ENCODE results near the gene PDCD1LG2.
A peak's percentile ranks its signal among the peaks of the same experiment; 100 is the strongest.
"Not testable (repeated sequence)": the region's sequence is repeated elsewhere in the genome, so short reads cannot be mapped to it uniquely, and the experiment has no call there.

The PDCD1LG2 gene

DNA sequence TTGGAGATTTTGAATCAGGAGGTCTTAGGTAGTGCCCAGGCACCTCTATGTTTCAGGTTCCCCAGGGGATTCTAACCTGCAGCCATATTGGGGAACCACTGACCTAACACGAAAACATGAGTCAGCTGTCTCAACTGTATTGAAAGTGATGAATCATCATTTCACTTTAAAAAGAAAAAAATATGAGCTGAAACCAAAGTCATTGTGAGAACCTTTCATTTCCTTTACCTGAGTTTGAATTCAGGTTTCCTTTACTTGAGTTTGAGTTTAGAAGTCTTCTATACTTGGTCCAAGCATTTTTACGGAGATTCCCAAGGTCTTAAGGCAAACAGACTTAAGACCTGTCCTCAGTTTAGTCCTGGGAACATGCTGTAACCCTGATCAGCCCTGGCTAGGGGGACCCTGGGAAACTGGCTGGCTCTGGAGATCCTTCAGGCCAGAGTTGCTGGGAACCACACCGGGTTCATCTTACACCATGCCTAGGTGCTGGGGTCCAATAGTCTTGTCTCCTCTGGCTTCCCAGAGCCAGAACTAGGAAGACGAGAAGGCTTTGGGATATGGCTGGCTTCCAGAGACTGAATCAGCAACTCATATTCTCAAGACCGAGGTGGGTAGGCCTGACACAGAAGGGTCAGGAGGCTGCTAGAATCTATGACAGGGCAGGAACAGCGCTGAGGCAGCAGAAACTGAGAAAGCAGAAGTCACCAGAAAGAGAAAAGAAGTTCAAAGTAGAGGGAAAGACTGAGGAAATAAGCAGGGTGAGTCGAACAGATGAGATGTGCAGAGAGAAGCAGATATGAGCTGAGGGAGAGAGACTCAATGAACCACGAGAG is 16.4 kb upstream of the PDCD1LG2 start:
- ATAC-seq = peak; percentile 83 to 89

DNA sequence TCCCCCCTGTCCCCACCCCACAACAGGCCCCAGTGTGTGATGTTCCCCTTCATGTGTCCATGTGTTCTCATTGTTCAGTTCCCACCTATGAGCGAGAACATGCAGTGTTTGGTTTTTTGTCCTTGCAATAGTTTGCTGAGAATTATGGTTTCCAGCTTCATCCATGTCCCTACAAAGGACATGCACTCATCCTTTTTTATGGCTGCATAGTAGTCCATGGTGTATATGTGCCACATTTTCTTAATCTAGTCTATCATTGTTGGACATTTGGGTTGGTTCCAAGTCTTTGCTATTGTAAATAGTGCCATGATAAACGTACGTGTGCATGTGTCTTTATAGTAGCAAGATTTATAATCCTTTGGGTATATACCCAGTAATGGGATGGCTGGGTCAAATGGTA is 15.6 kb upstream of the PDCD1LG2 start:
- not testable (repeated sequence) for ATAC-seq

DNA sequence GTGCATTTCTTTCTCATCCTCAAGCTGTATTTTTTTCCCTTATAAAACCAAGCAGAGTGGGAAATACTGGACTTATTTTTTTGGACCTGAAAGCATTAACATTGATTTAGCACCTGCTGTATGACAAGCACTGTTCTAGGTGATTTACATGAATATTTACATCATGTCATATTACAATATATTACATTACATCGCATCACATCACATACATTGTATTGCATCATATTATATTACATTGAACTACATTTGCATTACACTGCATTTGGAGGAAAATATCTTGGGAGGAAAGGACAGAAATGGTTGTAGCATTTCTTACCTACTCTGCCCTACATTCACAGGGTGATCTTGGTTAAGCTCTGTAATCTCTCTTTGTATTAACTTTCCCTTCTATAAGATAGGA is 11.2 kb upstream of the PDCD1LG2 start:
- ATAC-seq = no peak

GRCh38 chr9:5499889-5500398 is 10.4 kb upstream of the PDCD1LG2 start:
- no peak for ATAC-seq

DNA sequence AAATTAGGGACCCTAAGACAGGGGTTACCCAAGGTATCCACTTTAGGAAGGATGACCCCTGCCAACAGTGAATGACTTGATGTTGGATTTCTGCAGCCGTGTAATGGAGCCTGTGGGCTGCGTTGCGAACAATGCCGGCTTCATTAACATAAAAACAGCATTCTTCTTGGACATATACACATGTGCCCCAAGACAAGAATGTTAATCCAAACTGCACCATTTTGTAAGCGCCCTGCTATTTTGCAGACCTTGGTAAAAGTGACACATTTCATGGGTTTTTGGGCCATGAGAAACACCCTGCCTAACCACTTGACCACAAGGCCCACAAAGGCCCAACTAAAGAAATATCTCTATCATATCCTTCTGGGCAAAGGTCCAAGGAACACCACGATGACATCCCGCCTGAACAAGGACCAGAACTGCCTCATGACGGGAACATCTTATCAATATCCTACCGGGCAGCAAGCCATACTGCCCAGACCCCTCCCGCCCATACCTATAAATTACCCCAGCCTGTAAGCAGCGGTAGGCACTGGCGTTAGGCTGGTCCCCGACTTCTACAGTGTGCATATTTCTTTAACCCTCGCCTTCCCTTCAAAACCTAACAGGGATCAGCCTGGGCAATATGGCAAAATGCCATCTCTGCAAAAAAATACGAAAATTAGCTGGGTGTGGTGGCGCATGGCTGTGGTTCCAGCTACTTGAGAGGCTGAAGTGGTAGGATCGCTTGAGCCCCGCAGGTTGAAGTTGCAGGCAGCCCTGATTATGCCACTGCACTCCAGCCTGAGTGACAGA is 9.7 kb upstream of the PDCD1LG2 start:
- no peak for ATAC-seq

DNA sequence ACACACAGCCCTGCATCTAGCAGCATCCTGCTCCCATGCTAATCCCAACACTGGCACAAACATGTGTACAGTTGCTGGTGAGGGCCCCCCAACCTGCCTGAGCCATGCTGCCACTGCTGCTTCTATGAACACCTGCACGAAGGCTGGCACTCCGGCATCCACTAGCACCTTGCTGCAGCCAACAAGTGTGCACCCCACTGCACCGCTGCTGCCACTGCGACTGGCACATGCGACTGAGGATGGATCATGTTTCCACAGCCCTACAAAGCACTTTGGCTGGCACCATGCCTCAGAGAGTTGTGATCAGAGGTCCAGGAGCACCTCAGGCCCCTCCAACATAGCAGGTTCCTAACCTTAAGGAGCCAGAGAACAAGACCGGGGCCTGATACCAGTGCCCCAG is 7.8 kb upstream of the PDCD1LG2 start:
- ATAC-seq = no peak

DNA sequence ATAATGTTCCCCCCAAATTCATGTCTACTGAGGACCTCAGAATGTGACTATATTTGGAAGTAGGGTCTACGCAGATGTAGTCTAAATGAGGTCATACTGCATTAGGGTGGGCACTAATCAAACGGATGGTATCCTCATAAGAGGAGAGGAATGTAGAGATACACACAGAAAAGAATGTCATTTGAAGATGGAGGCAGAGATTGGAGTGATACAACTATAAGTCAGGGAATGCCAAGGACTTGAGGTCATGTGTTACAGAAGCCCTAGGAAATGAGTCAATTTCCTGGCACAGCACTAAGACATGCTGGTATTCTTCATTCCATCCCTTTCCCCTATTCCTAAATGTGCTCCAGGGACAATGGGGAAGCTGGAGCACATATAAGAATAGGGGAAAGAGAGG is 758 bp upstream of the PDCD1LG2 start:
- no peak for ATAC-seq

DNA sequence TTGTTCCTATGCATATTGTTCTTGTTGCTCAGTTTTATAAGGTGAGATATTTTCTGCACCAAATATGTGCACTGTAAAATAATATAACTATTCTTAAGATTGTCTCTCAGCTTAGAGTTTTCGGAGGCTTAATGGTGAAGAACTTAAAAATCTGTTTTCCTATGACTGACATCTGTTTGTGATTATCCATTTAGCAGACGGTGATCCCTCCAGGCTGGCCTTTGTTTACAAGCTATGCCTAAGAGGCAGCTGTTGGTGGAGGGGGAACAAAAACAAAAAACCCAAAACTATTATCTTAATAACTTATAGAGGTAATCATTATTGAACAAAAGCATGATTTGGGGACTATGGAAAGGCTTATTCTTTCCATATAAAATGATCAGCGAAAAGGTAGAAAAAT is 658 bp downstream of the PDCD1LG2 start:
- ATAC-seq = no peak

GRCh38 chr9:5511476-5511875 is 1.1 kb downstream of the PDCD1LG2 start:
- no peak for ATAC-seq

GRCh38 chr9:5511935-5512580 is 1.7 kb downstream of the PDCD1LG2 start:
- ATAC-seq = no peak

DNA sequence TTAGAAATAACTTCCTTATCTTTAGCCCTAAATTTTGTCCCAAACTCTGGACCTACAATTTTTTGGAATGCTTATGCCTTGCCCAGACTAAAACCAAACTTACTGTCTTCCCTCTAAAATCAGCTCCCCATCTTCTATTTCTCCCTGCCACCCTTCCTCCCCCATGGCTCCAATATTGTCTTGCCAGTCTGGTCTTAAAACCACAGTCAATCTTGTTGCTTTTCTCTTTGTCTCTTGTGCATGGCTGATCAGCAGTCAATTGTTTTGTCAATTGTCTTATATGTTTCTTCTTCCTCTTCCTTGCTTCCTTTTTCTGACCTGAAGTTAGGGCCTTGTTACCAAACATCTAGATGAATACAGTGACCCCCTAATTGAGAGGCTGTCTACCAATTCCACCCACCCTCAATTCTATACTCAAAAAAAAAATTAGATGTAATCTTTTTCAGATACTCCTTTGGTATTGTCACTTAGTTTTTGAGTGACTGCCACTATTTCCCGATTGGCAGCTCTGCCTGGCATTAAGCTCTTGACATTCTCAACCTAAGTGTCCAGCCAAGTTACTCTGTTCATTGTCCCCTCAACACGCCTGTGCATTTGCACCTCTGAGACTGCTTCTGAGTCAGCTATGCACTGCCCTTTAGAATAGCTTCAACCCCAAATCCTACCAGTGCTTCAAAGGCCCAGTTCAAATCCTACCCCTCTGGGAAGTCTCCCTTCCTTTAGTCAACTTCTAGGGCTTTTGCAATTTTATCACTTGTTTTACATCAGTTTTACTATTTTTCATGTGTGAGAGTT is 2.5 kb downstream of the PDCD1LG2 start:
- ATAC-seq = no peak

GRCh38 chr9:5513966-5514616 is 3.8 kb downstream of the PDCD1LG2 start:
- no peak for ATAC-seq

- ATAC-seq = no peak
Observed at GRCh38 chr9:5514617-5515260, 4.4 kb downstream of the PDCD1LG2 start.

DNA sequence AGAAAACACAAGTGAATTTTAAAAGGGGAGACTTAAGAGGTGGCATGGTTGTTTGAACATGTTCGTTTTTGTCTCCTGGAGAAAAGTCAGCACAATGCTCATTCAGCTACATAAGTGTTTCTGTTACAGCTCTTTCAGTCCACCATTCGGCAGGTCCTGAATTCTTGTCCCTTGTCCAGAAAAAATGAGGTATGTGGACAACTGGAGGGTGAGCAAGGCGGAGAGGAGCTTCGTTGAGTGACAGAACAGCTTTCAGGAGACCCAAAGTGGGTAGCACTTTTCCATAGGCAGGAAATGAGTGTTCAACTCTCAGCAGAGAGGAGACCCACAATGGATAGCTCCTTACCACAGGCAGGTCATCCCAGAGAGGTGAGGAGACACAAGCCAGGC is 4.9 kb downstream of the PDCD1LG2 start:
- ATAC-seq = no peak

DNA sequence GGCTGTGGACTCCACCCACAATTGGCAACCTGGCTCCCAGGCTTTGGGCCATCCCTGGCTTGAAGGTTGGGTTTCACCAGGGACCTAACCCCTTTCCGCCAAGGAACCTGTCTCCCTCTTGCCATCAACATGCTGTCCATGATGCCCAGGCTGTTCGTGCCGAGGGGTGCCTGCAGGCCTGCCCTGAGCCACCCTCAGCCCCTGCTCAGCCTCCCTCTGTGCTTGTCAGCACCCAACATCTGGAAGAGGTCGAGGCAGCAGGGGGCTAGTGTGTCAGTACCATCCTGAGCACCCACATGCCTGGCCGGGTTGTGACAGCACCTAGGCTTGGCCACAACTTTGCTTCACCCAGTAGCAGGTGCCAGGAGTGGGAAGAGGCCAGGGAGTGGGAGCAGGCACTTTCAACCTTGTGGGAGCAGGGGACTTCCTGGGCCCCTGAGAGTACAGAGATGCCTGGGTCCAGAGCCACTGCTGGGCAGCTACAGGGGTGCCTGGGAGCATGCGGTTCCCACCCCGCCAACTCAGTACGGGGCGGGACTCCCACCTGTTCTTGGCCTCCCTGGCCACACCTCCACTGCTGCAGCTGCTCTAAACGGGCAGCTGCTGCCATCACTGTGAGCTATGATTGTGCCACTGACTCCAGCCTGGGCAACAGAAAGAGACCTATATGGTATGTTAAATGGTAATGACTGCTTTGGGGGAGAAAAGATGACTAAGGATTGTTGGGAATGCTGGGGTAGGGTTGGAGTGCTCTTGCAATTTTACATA is 6.3 kb downstream of the PDCD1LG2 start:
- ATAC-seq = no peak

DNA sequence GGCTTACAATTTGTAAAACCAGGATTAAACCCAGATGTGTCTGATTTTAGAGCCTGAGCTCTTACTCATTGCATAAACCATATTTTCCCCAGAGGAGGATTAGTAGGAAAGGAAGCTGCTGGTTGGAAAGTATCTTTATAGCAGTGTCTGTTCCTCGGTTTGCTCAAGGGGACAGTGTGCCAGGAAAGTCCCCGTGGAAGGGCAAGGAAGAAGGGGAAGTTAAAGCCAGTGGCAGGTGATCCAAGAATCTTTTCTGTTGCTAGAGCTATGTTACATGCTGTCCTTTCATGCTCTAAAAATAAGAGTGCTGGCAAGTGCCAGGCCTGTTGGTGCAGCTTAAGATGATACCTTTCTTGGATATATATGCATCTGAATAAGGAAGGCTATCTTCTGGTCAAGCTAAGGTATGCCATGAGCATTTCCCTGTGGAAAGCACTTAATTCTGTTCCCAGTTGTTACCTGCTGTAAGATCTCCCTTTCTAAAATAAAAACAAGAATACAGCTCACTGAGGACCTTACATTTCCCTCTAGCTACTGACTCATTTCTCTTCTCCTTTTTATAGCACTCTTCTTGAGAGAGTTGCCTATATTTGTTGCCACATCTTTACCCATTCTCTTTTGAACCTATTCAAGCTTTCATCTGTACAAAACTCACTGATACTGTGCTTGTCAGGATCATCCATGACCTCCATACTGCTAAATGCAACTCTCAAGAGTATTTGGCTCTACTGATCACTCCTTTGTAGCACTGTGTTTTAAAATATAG is 8.0 kb downstream of the PDCD1LG2 start:
- ATAC-seq = peak in 1 of 2 donors; percentile 24

GRCh38 chr9:5518937-5519319 is 8.6 kb downstream of the PDCD1LG2 start:
- no peak for ATAC-seq

GRCh38 chr9:5524090-5524489 is 13.8 kb downstream of the PDCD1LG2 start:
- ATAC-seq = no peak

DNA sequence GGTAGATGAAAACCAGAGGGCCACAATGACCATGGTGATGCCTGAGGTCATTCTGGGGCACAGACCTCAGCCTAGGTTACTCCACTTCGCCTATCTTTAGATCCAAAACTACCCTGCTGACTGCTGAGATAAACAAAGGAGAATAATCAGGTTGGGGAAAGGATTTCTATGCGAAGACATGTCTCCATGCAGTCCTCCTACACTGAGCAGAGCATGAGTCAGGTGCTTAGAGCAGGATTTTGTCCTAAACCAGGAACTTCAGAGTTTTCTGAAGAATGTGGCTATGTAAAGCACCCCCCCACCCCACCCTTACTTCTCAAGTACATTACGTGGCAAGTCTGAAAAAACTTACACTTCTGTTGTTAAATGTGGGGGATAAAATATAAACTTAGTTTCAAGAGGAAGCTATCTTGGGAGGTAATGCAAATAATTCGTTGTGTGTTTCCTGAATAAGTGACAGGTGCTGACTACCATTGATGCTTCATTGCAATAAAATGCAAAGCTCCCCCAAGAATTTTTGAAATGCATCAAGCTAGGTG is 19.4 kb downstream of the PDCD1LG2 start:
- no peak for ATAC-seq
